Activated CD8-positive, alpha-beta memory T cell treated with anti-CD3 and anti-CD28 coated beads for 36 hours (primary cell): ENCODE measurements around the gene COG7. TPM values are rescaled to one million over a fixed set of nuclear protein-coding genes. Genes with fewer than 3 reads are reported as not detected.
"Not testable (repeated sequence)": the region's sequence is repeated elsewhere in the genome, so short reads cannot be mapped to it uniquely, and the experiment has no call there.

Source experiments
- CTCF ChIA-PET: fragments of 350-600 bp; sonication (Branson Sonifier 250); formaldehyde crosslinking; loops from one replicate; lab custom pipeline; 2021; ENCODE audit warnings: antibody characterized with exemption; lab: Charles Lee
- POLR2A ChIA-PET: fragments of 350-600 bp; sonication (Branson Sonifier 250); formaldehyde crosslinking; loops from one replicate; lab custom pipeline; 2021; ENCODE audit warnings: antibody characterized with exemption; lab: Charles Lee
- total RNA-seq, 2 experiments: library from RNA; stranded (reverse); gene quantifications; one replicate each; pipeline ENCODE4 v1.2.3, GENCODE V29; 2021

Gene COG7
- 10 to 100 TPM; 16.5 to 18.3 TPM for total RNA-seq

DNA sequence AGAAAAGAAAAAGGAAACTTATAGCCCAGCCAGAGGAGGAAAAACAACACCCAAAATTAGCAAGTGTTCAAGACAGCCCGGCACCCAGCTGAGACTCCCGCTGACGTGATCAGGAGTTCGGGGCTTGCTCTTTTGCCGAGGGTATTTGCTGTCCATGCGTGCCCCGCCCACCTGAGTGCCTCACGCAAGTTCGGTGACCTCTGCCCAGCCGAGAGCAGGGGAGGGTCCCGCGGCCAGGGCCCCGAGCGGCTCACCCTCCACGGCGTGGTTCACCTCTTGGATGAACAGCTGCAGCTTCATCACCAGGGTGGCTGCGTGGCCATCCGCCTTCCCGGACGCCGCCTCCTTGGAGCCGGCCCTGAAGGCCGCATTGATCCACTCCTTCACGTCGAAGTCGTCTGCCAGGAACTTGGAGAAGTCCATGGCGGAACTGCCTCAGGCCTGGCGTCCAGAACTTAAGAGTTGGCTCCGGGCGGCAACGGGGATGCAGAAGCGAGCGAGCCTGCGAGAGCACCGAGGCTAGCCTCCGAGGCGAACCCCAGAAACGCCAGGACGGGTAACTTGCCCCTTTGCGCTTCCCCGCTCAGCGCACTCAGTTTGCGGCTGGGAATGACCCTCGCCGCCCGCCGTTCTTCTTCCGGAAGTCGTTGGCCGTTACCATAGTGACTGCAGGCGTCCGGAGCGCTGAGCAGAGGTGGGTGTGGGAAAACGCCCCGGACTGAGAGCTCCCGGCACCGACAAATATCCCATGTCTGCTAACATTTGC lies at the start of gene COG7:
Gene COG7, minus strand, starts transcription at position 618 of the 766 bp plus-strand sequence. Its CDS starts 195 bp downstream, at position 423.
- CTCF ChIA-PET, result interaction anchor here (0.6 to 2.9 kb wide), 3 partner anchors 17 to 275 kb away, joined by 3 to 15 read pairs (median 5); no protein-coding TSS in a partner anchor
- POLR2A ChIA-PET, result no interaction called here

DNA sequence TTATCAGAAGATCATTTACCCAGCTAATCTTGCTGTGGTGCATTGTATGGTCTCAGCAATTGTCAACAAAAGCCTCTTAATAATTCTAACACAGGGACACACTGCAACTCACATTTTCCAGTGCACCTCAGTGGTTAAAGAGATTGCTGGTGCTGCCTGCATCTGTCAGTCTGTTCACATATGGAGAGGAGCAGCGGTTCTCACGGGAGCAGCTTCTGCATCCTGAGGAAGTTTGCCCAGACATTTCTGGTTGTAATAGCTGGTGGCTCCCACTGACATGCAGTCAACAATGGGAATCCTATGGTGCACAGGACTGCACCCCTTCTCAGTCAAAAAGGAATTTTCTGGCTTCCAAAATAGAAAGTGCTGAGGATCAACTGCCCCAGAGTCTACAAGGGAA lies 49.5 kb upstream of the COG7 start:
- ChIA-PET POLR2A (no interaction called here), CTCF (no interaction called here)

DNA sequence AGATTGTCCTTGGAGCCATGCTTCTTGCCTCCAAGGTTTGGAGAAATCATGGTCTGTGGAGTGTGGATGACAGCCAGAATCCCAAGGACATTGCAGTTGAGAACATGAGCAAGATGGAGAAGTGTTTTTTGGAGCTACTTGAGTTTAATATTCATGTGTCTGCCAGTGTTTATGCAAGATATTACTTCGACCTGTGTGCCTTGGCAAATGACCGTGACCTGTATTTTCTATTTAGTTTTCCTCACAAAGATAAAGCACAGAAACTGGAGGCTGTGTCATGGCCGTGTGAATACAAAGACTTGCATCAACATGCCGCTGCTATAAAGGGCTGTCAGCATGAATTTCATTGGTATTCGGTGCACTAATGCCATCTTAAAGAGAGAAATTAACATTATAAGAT lies 48.3 kb upstream of the COG7 start:
- ChIA-PET CTCF (no interaction called here), POLR2A (no interaction called here)

DNA sequence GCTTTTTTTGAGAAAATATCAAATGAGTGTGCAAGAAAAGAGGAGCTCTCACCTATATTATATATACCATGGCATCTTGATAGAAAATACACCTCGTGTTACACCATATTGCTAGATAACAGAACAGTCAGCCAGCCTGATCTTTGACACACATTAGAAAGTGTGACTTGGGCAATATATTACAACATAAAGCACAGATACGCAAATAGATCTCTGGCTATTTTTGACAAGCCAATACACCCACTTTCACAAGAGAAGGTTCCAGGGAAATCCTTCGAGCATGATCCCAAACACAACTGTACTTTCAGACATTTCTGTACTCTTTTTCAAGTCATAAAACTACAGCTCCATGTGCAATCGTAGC lies 47.9 kb upstream of the COG7 start:
- CTCF ChIA-PET, result no interaction called here
- POLR2A ChIA-PET, result no interaction called here

- ChIA-PET CTCF (no interaction called here), POLR2A (no interaction called here)
Measured at GRCh38 chr16:23500212-23500861, 47.3 kb upstream of the COG7 start.

DNA sequence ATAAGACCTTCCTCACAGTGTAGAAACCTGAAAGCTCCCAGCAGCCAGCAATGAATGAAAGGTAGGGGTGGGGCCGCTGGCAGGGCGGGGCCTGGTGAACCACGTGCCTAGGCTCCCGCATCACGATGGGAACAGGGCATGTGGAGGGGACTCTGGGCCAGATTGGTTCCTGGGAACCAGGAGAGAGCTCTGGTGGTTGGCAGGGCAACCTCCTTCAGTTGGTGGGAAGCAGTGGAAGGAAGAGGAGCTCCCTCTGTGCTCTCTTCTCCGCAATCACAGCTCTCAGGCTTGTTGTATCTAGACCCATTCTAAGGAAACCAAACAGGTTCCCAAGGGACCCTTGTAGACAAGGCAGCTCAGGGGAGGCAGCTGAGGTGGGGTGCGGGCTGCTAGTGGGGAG lies 46.8 kb upstream of the COG7 start:
- POLR2A ChIA-PET, result no interaction called here
- CTCF ChIA-PET, result no interaction called here

DNA sequence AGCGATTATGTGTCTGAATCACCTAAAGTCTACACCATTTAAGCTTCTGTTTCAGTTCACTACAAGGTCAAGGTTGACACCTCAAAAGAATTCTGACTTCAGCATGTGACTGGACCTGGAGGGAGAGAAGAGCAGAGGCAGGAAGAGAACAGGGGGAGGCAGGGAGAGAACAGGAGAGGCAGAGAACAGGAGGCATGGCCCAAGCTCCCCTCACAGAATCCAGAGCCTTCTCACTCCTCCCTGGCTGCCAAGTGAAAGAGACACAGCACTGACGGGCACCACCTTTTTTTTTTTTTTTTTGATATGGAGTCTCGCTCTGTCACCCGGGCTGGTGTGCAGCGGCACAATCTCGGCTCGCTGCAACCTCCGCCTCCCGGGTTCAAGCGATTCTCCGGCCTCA lies 45.9 kb upstream of the COG7 start:
- CTCF ChIA-PET, result no interaction called here
- POLR2A ChIA-PET, result no interaction called here

- POLR2A ChIA-PET, result no interaction called here
- CTCF ChIA-PET, result no interaction called here
Measured at GRCh38 chr16:23497543-23497868, 44.5 kb upstream of the COG7 start.

DNA sequence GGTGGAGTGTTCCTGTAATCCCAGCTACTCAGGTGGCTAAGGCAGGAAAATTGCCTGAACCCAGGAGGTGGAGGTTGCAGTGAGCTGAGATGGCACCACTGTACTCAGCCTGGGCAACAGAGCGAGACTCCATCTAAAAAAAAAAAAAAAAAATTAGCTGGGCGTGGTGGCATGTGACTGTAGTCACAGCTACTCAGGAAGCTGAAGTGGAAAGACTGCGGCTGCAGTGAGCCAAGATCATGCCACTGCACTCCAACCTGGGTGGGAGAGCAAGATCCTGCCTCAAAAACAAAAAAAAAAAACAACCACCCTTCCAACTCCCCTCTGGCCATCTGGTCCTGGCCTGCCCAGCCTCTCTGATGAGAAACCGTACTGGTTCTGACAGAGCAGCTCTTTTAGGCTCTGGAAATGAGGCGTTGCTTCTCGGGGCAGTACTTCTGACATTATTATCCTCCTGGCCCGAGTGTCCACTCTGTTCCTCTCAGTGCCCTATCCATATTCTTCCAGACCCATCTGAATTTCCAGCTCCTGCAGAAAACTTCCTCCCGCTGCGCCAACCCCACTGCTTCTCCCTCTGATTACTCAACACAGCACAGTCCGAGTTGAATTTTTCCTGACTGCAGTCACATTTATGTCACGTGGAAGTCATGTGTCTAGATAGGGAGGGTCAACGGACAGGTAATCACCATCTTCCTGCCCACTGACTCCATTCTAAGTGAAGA lies 44.0 kb upstream of the COG7 start:
- POLR2A ChIA-PET, result no interaction called here
- CTCF ChIA-PET, result interaction anchor here (0.6 kb wide), 1 partner anchor 133 kb away, joined by 3 read pairs; no protein-coding TSS in a partner anchor

DNA sequence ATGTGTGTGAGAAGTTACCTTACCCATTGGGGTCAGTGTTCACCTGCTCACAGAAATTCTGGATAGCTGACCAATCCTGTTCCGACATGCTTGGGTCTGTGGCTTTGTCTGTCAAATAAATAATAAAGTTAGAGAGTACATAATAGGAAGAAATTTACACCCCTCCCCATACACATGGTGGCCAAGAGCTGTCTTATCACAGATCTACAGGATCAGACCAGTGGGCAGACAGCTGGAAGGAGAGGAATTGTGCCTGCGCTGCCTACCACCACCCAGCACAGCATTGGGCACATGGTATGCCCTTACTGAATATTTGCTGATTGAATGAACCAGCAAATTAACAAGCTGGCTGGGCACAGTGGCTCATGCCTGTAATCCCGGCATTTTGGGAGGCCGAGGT lies 42.7 kb upstream of the COG7 start:
- ChIA-PET POLR2A (no interaction called here), CTCF (interaction anchor here (1.1 kb wide), 1 partner anchor 13 kb away, joined by 3 read pairs; no protein-coding TSS in a partner anchor)

DNA sequence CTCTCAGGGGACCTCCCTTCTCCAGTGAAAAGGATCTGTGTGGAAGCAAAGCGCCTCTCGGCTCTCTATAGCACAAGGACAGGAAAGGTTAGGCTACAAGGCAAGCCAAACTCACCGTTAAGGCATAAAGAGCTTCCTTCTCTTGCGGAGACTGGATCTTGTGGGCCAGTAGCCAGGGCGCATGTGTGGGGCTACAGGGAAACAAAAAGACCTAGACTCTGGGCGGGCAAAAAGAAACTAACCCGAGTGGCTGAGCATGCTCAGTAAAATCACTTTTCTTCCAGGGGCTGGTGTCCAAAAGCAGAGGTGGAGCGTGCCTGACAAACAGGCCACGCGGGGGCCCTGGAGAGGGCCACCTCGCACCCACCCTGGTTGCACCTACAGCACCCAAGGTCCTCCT lies 41.2 kb upstream of the COG7 start:
- POLR2A ChIA-PET, result no interaction called here

GRCh38 chr16:23491490-23492391 lies 38.8 kb upstream of the COG7 start:
- CTCF ChIA-PET, result interaction anchor here (0.6 to 1.4 kb wide), 2 partner anchors 9 to 39 kb away, joined by 3 to 5 read pairs; no protein-coding TSS in a partner anchor
- POLR2A ChIA-PET, result interaction anchor here (0.7 kb wide), 1 partner anchor 26 kb away, joined by 3 read pairs; no protein-coding TSS in a partner anchor

More for the DNA sequence above, 41.2 kb upstream of the COG7 start:
- CTCF ChIA-PET, result no interaction called here

GRCh38 chr16:23486480-23486879 lies 33.5 kb upstream of the COG7 start:
- ChIA-PET POLR2A (no interaction called here), CTCF (no interaction called here)

GRCh38 chr16:23485841-23486240 lies 32.9 kb upstream of the COG7 start:
- CTCF ChIA-PET, result no interaction called here

DNA sequence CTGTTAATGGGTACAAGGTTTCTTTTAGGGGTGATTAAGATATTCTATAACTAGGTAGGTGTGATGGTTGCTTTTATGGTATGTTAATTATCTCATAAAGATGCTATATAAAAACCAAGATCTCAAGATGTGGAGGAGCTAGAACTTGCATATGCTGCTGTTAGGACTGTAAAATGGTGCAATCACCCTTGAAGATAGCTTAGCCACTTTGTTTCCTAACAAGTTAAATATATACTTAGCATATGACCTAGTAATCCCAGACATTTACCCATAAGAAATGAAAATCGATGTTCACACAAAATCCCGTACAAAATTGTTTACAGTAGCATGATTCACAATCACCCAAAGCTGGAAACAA lies 32.2 kb upstream of the COG7 start:
- POLR2A ChIA-PET, result no interaction called here
- CTCF ChIA-PET, result no interaction called here

More at GRCh38 chr16:23485841-23486240, 32.9 kb upstream of the COG7 start:
- POLR2A ChIA-PET, result no interaction called here

GRCh38 chr16:23484510-23485256 lies 31.7 kb upstream of the COG7 start:
- ChIA-PET POLR2A (no interaction called here), CTCF (no interaction called here)

GRCh38 chr16:23483492-23483891 lies 30.5 kb upstream of the COG7 start:
- POLR2A ChIA-PET, result interaction anchor here (1.4 kb wide), 1 partner anchor 21 kb away, joined by 7 read pairs; no protein-coding TSS in a partner anchor
- CTCF ChIA-PET, result not testable (repeated sequence)

- POLR2A ChIA-PET, result interaction anchor here (1.4 kb wide), 1 partner anchor 22 kb away, joined by 7 read pairs; no protein-coding TSS in a partner anchor
Measured at GRCh38 chr16:23482778-23483177, 29.8 kb upstream of the COG7 start.

More at GRCh38 chr16:23482778-23483177, 29.8 kb upstream of the COG7 start:
- CTCF ChIA-PET, result interaction anchor here (0.7 to 1.1 kb wide), 3 partner anchors 10 to 13 kb away, joined by 3 to 4 read pairs (median 3); no protein-coding TSS in a partner anchor
